Measurements from ENCODE around the gene CENPF. TPM values are rescaled to one million over a fixed set of nuclear protein-coding genes. Genes with fewer than 3 reads are reported as not detected.
"Not testable (repeated sequence)": the region's sequence is repeated elsewhere in the genome, so short reads cannot be mapped to it uniquely, and the experiment has no call there.

CENPF gene
- total RNA-seq, 1 donor = 0.73 TPM

DNA sequence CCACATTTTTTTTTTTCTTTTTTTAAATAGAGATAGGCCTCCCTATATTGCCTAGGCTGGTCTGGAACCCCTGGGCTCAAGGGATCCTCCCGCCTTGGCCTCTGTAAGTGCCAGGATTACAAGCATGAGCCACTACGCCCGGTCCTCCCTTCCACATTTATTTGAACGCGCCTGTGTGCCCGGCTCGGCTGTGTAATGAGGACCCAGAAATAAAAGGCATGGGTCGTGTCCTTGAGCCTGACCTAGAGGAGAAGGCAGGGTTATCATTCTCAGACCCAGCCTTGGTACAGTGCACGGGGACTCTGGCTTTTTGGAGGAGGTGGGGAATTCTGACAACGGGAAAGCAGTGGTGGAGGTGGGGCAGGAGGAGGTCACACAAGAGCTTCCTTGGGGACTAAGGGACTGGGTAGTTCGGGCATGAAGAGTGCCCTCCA, 841 bp downstream of the CENPF start:
- Histone ChIP-seq H3K4me1 (ENCODE audit: insufficient read depth, low read length) (peaks cover 13% of the 10 kb centered on the region), H3K9me3 (ENCODE audit: low read depth, low read length) (no peaks in the 10 kb centered on the region), H3K27me3 (ENCODE audit: insufficient read depth, low read length) (no peaks in the 10 kb centered on the region), H3K4me3 (ENCODE audit: low read length) (peak overlapping the region; percentile 70)

DNA sequence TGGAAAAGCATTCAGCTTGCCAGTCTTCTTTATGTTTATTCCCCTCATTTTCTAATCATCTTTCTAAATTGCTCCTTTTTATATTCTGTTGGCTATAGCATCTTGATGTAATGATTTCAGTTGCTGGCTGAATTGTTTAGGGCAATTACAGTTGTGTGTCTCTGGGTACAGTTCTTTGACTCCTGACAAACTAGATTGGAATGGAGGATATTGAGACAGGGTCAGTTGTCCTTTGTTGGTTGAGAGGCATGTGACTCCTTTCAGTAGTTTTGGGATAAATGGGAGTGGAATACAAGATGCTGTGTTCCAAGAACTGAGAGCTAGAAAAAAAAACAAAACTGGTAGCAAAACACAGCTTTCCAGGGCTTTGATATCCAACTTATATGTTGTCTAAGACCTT, 1.5 kb downstream of the CENPF start:
- Histone ChIP-seq H3K9me3 (ENCODE audit: low read depth, low read length) (no peaks in the 10 kb centered on the region), H3K27me3 (ENCODE audit: insufficient read depth, low read length) (no peaks in the 10 kb centered on the region), H3K4me3 (ENCODE audit: low read length) (no peak overlapping the region), H3K4me1 (ENCODE audit: insufficient read depth, low read length) (peaks cover 13% of the 10 kb centered on the region)

DNA sequence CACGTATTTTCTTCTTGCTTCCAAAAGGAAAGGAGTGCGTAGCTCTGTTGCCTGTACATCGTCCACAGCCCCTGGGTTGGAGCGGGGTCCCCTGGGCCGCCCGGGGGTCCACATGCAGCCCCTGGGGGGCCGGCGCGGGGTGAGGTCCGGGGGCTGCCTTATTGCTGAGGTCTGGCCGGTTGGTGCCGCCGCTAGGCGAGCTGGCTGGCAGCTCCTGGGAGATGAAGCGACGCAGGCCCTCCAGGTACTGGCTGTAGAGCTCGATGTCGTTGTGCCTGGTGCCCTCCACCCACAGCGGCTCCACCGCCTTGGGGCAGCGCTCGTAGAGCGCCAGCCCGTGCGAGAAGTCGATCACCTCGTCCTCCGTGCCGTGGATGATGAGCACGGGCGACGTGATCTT, 2.5 kb downstream of the CENPF start:
- not testable (repeated sequence) for H3K27me3 ChIP-seq (ENCODE audit: insufficient read depth, low read length); H3K4me3 ChIP-seq (ENCODE audit: low read length); H3K9me3 ChIP-seq (ENCODE audit: low read depth, low read length)
- peaks cover 13% of the 10 kb centered on the region for H3K4me1 ChIP-seq (ENCODE audit: insufficient read depth, low read length)

DNA sequence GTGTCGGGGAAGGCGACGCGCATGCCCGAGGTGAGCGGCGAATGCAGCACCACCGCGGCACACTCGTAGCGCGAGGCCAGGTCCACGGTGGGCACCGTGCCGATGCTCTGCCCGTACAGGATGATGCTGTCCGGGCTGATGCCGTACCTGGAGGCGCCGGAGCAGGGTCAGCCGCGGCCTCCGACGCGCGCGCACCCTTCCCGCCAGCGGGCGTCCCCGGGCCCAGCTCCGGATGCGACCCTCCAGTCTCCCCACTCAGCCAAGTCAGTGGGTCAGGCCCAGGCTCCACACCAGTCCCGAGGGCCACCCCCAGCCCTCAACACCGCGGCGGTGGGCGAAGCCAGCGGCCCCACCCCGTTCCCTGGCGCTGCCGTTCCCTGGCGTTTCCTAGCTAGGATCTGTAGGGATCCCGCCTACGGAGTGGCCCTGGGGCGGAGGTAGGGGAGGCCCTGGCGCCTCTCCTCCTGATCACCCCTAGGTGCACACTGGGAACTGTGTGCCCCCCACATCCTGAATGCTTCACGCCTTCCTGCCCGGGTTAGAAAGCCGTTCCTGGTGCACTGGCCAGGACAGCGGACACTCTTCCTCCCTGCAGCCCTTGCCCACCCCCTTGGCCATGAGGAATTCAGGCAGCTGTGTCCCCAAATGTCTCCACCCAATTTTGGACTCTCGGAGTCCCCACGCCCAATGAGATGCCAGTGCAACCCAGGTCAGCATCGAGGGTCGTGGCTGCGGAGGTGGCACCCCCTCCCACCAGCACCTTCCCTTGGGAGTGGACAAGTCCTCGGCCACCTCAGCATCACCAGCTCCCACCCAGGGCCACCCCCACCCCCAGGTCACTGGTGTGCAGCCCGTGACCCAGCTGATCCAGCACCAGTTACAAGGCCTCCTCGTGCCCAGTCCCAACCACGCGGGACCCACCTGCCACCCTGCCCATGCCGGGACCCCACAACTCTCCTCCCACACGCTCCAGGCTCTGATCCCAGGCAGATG, 3.2 kb downstream of the CENPF start:
- H3K9me3 ChIP-seq (ENCODE audit: low read depth, low read length); H3K4me3 ChIP-seq (ENCODE audit: low read length); H3K27me3 ChIP-seq (ENCODE audit: insufficient read depth, low read length): not testable (repeated sequence)
- H3K4me1 ChIP-seq (ENCODE audit: insufficient read depth, low read length) = peaks cover 13% of the 10 kb centered on the region

DNA sequence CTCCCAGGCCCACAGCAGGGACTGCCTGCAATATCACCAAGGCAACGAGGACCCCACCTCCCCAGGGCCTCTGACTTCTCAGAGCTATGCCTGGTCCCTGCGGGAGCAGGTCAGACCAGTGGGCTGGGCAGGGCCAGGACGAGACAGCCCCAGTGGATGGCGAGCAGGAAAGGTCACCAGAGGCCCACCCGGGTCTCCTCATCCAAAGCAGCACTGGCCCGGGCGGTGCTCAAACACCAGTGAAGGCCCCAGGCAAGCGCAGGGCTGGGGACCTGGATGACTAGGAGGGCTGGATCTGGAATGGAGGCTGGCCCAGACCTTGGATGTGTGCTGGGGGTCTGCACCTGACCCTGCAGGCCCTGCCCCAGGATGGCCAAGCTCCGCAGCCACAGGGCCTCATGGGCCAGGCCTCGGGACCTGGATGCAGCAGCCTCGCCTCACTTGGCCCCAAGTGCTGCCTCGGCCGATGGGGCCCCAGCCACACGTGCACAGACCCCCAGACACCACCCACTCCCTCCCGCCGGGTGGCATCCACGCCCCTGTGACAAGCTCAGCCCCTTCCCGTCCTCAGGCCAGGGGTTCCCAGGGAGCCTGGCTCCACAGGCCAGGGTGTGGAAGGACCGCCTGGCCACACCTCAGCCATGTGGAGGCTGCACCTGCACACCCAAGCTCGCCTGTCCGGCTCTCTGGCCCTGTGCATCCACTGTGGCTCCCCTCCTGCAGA, 4.7 kb downstream of the CENPF start:
- H3K4me3 ChIP-seq (ENCODE audit: low read length) = not testable (repeated sequence)
- peaks cover 13% of the 10 kb centered on the region for H3K4me1 ChIP-seq (ENCODE audit: insufficient read depth, low read length)

DNA sequence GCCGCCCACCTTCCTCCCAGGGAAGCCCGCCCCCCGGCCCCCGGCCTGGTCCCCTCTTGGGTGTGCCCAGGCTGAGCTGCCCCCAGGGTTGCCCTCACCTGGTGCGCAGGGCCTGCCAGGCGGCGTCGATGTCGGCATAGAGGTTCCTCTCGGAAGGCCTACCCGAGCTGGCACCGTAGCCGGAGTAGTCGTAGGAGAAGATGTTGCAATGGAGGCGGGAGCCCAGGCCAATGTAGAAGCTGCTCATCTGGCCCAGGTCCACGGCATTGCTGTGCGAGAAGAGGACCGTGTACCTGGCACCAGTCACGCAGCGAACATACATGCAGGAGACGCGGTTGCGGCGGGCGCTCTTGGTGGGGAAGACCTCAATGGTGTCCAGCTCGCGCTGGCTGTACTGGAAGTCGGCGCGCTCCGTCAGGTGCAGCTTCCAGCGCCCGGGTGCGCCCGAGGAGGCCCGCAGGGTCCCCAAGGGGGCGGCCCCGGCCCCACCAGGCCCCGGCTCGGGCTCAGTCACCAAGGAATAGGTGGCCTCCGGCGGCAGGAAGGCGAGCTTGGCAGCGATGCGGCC, 5.3 kb downstream of the CENPF start:
- H3K4me3 ChIP-seq (ENCODE audit: low read length); H3K27me3 ChIP-seq (ENCODE audit: insufficient read depth, low read length); H3K9me3 ChIP-seq (ENCODE audit: low read depth, low read length): not testable (repeated sequence)
- H3K4me1 ChIP-seq (ENCODE audit: insufficient read depth, low read length) = peaks cover 13% of the 10 kb centered on the region

More for the DNA sequence above, 4.7 kb downstream of the CENPF start:
- not testable (repeated sequence) for H3K27me3 ChIP-seq (ENCODE audit: insufficient read depth, low read length); H3K9me3 ChIP-seq (ENCODE audit: low read depth, low read length)

DNA sequence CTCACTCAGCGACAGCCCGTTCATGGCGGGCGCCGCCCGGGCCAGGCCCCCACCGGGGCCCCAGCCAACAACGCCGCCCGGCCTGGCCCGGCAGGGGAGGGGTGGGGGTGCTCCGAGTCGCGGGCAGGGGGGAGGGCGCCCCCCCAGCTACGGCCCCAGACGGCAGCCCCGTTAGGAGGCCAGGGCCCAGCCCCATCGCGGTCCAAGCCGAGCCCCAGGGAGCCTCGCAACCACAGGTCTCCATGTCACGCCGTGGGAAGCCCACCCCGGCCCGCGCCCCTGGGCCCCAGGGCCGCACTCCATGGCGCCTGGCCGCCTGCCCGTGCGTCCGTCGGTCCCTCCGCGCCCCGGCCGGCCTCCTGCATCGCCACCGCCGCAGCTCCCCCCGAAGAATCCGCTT, 5.8 kb downstream of the CENPF start:
- H3K27me3 ChIP-seq (ENCODE audit: insufficient read depth, low read length); H3K9me3 ChIP-seq (ENCODE audit: low read depth, low read length); H3K4me1 ChIP-seq (ENCODE audit: insufficient read depth, low read length); H3K4me3 ChIP-seq (ENCODE audit: low read length): not testable (repeated sequence)

DNA sequence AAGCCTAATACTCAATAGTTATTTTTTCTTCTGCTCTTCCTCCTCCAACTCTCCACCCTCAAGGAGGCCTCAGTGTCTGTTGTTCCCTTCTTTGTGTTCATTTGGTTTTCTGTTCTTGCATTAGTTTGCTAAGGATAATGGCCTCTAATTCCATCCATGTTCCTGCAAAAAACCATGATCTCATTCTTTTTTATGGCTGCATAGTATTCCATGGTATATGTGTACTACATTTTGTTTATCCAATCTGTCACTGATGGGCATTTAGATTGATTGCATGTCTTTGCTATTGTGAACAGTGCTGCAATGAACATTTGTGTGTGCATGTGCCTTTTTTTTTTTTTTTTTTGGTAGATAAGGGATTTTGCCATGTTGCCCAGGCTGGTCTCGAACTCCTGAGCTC, 6.7 kb downstream of the CENPF start:
- Histone ChIP-seq H3K27me3 (ENCODE audit: insufficient read depth, low read length) (no peaks in the 10 kb centered on the region), H3K4me1 (ENCODE audit: insufficient read depth, low read length) (no peaks in the 10 kb centered on the region), H3K4me3 (ENCODE audit: low read length) (no peak overlapping the region), H3K9me3 (ENCODE audit: low read depth, low read length) (no peaks in the 10 kb centered on the region)

DNA sequence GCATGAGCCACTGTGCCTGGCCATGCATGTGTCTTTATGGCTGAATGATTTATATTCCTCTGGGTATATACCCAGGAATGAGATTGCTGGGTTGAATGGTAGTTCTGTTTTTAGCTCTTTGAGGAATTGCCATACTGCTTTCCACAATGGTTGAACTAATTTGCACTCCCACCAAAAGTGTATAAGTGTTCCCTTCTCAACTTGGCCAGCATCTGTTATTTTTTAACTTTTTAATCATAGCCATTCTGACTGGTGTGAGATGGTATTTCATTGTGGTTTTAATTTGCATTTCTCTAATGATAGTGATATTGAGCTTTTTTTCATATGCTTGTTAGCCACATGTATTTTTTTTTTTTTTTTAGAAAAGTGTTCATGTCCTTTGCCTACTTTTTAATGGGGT, 7.1 kb downstream of the CENPF start:
- not testable (repeated sequence) for H3K4me3 ChIP-seq (ENCODE audit: low read length); H3K4me1 ChIP-seq (ENCODE audit: insufficient read depth, low read length); H3K9me3 ChIP-seq (ENCODE audit: low read depth, low read length); H3K27me3 ChIP-seq (ENCODE audit: insufficient read depth, low read length)

DNA sequence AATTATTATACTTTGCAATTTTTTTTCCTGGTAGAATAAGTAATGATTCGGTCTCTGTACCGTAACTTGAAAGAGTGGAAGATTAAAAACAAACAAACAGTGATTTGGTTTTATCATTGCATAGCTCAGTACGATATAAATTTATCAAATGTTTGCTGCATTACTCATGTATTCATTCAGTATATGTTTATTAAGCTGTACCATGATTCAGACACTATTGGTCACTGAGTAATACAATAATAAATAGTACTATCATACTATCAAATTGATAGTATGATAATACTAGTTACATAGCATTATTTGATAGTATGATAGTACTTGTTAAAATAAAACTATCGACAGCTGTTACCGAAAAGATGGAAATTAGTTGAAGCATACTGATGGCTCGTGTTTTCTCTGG, 12.1 kb downstream of the CENPF start:
- Histone ChIP-seq H3K9me3 (ENCODE audit: low read depth, low read length) (no peaks in the 10 kb centered on the region), H3K4me1 (ENCODE audit: insufficient read depth, low read length) (no peaks in the 10 kb centered on the region), H3K4me3 (ENCODE audit: low read length) (no peak overlapping the region), H3K27me3 (ENCODE audit: insufficient read depth, low read length) (no peaks in the 10 kb centered on the region)

DNA sequence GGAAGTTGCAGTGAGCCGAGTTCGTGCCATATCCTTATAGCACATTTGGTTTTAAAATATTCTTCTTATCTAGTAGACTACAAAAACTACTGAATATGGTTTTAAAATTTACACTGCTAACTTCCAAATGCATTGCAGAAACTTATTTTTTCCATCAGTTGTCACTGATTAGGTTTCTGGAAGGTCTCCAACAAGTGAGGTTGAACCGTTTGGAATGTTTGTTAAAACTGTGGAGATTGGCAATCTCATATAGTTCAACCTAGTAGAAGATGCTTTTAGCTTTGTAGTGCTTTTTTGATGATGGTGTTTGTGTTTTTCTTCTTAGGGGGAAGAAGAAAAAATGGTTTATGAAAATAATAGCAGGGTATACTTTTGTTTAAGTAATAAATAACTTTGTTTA, 12.9 kb downstream of the CENPF start:
- Histone ChIP-seq H3K4me1 (ENCODE audit: insufficient read depth, low read length) (no peaks in the 10 kb centered on the region), H3K9me3 (ENCODE audit: low read depth, low read length) (no peaks in the 10 kb centered on the region), H3K27me3 (ENCODE audit: insufficient read depth, low read length) (no peaks in the 10 kb centered on the region), H3K4me3 (ENCODE audit: low read length) (no peak overlapping the region)

DNA sequence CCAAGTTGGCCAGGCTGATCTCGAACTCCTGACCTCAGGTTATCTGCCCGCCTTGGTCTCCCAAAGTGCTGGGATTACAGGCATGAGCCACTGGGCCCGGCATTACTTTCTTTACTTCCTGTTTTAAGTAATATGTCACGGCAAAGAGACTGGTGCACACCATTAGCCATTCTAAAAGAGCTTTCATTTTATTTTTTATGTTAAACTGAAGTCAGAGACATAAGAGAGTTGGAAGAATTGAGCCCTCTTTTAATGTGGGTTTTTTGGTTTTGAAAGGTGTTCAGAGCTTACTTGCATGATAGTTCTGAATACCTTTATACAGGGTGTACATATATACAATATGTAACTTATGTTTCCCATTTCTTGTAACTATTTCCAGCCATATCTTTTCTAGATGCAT, 14.3 kb downstream of the CENPF start:
- Histone ChIP-seq H3K27me3 (ENCODE audit: insufficient read depth, low read length) (no peaks in the 10 kb centered on the region), H3K9me3 (ENCODE audit: low read depth, low read length) (no peaks in the 10 kb centered on the region), H3K4me3 (ENCODE audit: low read length) (no peak overlapping the region), H3K4me1 (ENCODE audit: insufficient read depth, low read length) (no peaks in the 10 kb centered on the region)

DNA sequence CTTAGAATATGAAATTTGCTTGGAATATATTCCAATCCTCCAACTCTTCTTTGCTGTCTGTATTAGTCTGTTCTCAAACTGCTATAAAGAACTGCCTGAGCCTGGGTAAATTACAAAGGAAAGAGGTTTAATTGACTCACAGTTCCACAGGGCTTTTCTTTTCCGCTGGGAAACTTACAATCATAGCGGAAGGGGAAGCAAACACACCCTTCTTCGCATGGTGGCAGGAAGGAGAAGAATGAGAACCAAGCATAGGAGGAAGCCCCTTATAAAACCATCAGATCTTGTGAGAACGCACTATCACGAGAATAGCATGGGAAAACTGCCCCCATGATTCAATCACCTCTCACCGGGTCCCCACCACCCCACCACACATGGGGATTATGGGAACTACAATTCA, 14.8 kb downstream of the CENPF start:
- Histone ChIP-seq H3K9me3 (ENCODE audit: low read depth, low read length) (no peaks in the 10 kb centered on the region), H3K4me1 (ENCODE audit: insufficient read depth, low read length) (no peaks in the 10 kb centered on the region), H3K27me3 (ENCODE audit: insufficient read depth, low read length) (no peaks in the 10 kb centered on the region), H3K4me3 (ENCODE audit: low read length) (no peak overlapping the region)

DNA sequence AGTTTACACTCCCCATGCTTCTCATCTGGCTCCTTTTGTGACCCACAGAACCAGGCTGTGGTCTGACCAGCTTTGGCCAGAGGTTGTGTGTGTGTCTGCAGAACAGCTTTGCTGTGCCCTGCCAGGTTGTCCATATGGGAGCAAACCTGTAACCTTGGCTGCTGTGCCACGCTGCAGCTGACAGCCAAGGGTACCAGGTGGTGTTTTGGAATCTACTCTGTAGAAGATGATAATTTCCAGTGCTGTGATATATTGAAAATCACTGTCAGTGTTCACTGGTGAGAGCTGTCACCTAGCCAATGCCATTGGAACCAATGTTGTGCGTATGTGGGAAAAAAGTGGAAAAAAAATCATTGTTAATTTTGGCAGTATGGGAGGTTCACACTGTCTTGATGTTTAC, 18.2 kb downstream of the CENPF start:
- H3K27me3 ChIP-seq (ENCODE audit: insufficient read depth, low read length) = no peaks in the 10 kb centered on the region
- no peaks in the 10 kb centered on the region for H3K9me3 ChIP-seq (ENCODE audit: low read depth, low read length)
- no peak overlapping the region for H3K4me3 ChIP-seq (ENCODE audit: low read length)
- H3K4me1 ChIP-seq (ENCODE audit: insufficient read depth, low read length) = no peaks in the 10 kb centered on the region

DNA sequence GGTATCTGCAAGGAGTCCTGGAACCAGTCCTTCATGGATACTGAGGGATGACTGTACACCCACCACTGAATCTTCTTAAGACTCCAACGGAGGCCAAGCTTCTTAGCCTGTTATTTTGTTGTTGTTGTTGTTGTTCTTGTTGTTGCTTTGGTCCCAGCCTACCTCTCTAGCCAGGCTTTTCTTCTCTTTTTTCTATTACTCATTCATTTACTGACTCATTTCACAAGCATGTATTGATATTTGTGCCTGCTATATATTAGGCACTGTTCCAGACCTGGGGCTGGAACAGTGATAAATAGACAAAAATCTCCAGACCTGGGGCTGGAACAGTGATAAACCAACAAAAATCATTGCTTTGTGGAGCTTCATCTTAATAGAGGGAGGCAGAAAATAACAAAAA, 20.4 kb downstream of the CENPF start:
- Histone ChIP-seq H3K9me3 (ENCODE audit: low read depth, low read length) (no peaks in the 10 kb centered on the region), H3K4me1 (ENCODE audit: insufficient read depth, low read length) (no peaks in the 10 kb centered on the region), H3K27me3 (ENCODE audit: insufficient read depth, low read length) (no peaks in the 10 kb centered on the region), H3K4me3 (ENCODE audit: low read length) (no peak overlapping the region)
